HCT116 (cell line): ENCODE measurements around the gene METTL15. TPM values are rescaled to one million over a fixed set of nuclear protein-coding genes. Genes with fewer than 3 reads are reported as not detected.

Experiments used
- ATAC-seq: fragments of 200-7000 bp; cut with Tn5 transposase; 2 replicates; pipeline ENCODE4 v1.9.1; 2020; ENCODE audit warnings: mild to moderate bottlenecking, moderate library complexity
- BruUV-seq: library from RNA; stranded (reverse); fragments of 400-500 nt; replicated peaks from 2 replicates; lab custom pipeline; 2021; lab: Mats Ljungman, UMichigan
- CTCF ChIA-PET: fragments of 300-600 bp; sonication (Branson Sonifier 250); formaldehyde crosslinking; loops from one replicate; lab custom pipeline; 2021; ENCODE audit warnings: antibody characterized with exemption; lab: Charles Lee
- POLR2A ChIA-PET: fragments of 300-600, 350-600 bp; sonication (Branson Sonifier 250); formaldehyde crosslinking; loops from one replicate; lab custom pipeline; 2021; ENCODE audit warnings: antibody characterized with exemption; lab: Charles Lee
- RAD21 ChIA-PET, 2 experiments: fragments of 300-600 bp; sonication (Branson Sonifier 250); formaldehyde crosslinking; loops; one replicate each; lab custom pipeline; 2023; ENCODE audit warnings: low total read pairs in 2 of 2; ENCODE audit not compliant: uncharacterized antibody in 2 of 2, unreplicated experiment in 2 of 2, low non-redundant PET in 1 of 2; lab: Charles Lee
- DNase-seq: peaks from one replicate; pipeline ENCODE4 v3.0.0-alpha.2; 2010; ENCODE audit warnings: low read depth, low spot score
- H2AFZ ChIP-seq: fragments of 200-600 bp; shearing (Covaris generic), sonication (generic); 2 replicates; pipeline ENCODE4 v1.6.1; 2017; ENCODE audit warnings: low read depth, mixed run types, mixed read lengths, antibody characterized with exemption, low read length; ENCODE audit not compliant: poor library complexity, severe bottlenecking
- H3K27ac ChIP-seq: 2 replicates; pipeline ENCODE4 v1.5.1; 2012; ENCODE audit warnings: low read depth, low read length
- H3K27me3 ChIP-seq: fragments of 200-600 bp; sonication (generic); 2 replicates; pipeline ENCODE4 v1.6.1; 2016; ENCODE audit warnings: mixed run types, low read length, mixed read lengths; ENCODE audit not compliant: insufficient read depth
- H3K36me3 ChIP-seq, 2 experiments: fragments of 200-500 bp in 1 of 2; fragments of 200-600 bp in 1 of 2; sonication (Bioruptor generic) in 1 of 2; sonication (generic) in 1 of 2; 2 replicates each; pipeline versions ENCODE4 v1.5.1 to v1.6.1; 2014 to 2016; ENCODE audit warnings: low read length in 2 of 2, inconsistent platforms in 1 of 2, mixed read lengths in 1 of 2, mixed run types in 1 of 2; ENCODE audit not compliant: insufficient read depth in 2 of 2, control insufficient read depth in 1 of 2
- H3K4me1 ChIP-seq, 2 experiments: fragments of 200-600 bp in 1 of 2; sonication (generic) in 1 of 2; 2 replicates each; pipeline versions ENCODE4 v1.5.1 to v1.6.1; 2012 to 2017; ENCODE audit warnings: low read length in 2 of 2, inconsistent platforms in 1 of 2, mild to moderate bottlenecking in 1 of 2, mixed read lengths in 1 of 2, mixed run types in 1 of 2, moderate library complexity in 1 of 2; ENCODE audit not compliant: insufficient read depth in 2 of 2, control insufficient read depth in 1 of 2
- H3K4me2 ChIP-seq: fragments of 200-600 bp; sonication (generic); 2 replicates; pipeline ENCODE4 v1.6.1; 2017; ENCODE audit warnings: mixed run types, low read length, mixed read lengths
- H3K4me3 ChIP-seq, 2 experiments: fragments of 200-600 bp in 1 of 2; sonication (generic) in 1 of 2; replicated peaks in 1 of 2; 2 replicates each; pipeline ENCODE4 v1.5.1; 2011 to 2016; ENCODE audit warnings: low read length in 2 of 2, control low read depth in 1 of 2, low read depth in 1 of 2, mild to moderate bottlenecking in 1 of 2, mixed read lengths in 1 of 2, mixed run types in 1 of 2
- H3K79me2 ChIP-seq: fragments of 200-600 bp; sonication (generic); 2 replicates; pipeline ENCODE4 v1.6.1; 2017; ENCODE audit warnings: mild to moderate bottlenecking, mixed run types, low read length, moderate library complexity, mixed read lengths; ENCODE audit not compliant: insufficient read depth
- H3K9ac ChIP-seq: fragments of 200-600 bp; sonication (generic); 2 replicates; pipeline ENCODE4 v1.6.1; 2016; ENCODE audit warnings: low read length, mixed read lengths
- H3K9me2 ChIP-seq: fragments of 200-600 bp; sonication (generic), shearing (Covaris generic); 2 replicates; pipeline ENCODE4 v1.6.1; 2017; ENCODE audit warnings: mixed run types, mild to moderate bottlenecking, moderate library complexity; ENCODE audit not compliant: insufficient read depth
- H3K9me3 ChIP-seq, 2 experiments: fragments of 200-500 bp in 1 of 2; fragments of 200-600 bp in 1 of 2; sonication (Bioruptor generic) in 1 of 2; sonication (generic) in 1 of 2; 2 replicates each; pipeline ENCODE4 v1.6.1; 2014 to 2017; ENCODE audit warnings: low read length in 2 of 2, mixed read lengths in 2 of 2, inconsistent platforms in 1 of 2, low read depth in 1 of 2, mild to moderate bottlenecking in 1 of 2, mixed run types in 1 of 2, moderate library complexity in 1 of 2; ENCODE audit not compliant: control insufficient read depth in 1 of 2, insufficient read depth in 1 of 2
- H4K20me1 ChIP-seq: fragments of 200-600 bp; sonication (generic), shearing (Covaris generic); 2 replicates; pipeline ENCODE4 v1.6.1; 2017; ENCODE audit warnings: mixed run types, mild to moderate bottlenecking, moderate library complexity; ENCODE audit not compliant: insufficient read depth
- EGR1 ChIP-seq: IDR thresholded peaks from 2 replicates; pipeline ENCODE4 v1.6.1; 2012; ENCODE audit warnings: low read depth
- EZH2 ChIP-seq: fragments of 200-600 bp; sonication (generic); IDR thresholded peaks from 2 replicates; pipeline ENCODE4 v1.6.1; 2017; ENCODE audit warnings: antibody characterized with exemption, mixed run types
- FOSL1 ChIP-seq: IDR thresholded peaks from 2 replicates; pipeline ENCODE4 v1.6.1; 2012; ENCODE audit warnings: low read depth
- POLR2AphosphoS5 ChIP-seq: IDR thresholded peaks from 2 replicates; pipeline ENCODE4 v1.6.1; 2011; ENCODE audit warnings: mild to moderate bottlenecking, low read depth, low read length, moderate library complexity
- SRF ChIP-seq: IDR thresholded peaks from 2 replicates; pipeline ENCODE4 v1.6.1; 2012; ENCODE audit warnings: low read depth
- TCF7L2 ChIP-seq: IDR thresholded peaks from 2 replicates; pipeline ENCODE4 v1.7.0; 2011; ENCODE audit warnings: borderline replicate concordance, inconsistent platforms; ENCODE audit not compliant: insufficient read depth, insufficient read length; ENCODE audit errors: extremely low read depth
- YY1 ChIP-seq: IDR thresholded peaks from 2 replicates; pipeline ENCODE4 v1.6.1; 2011; ENCODE audit warnings: low read length, low read depth, moderate library complexity, mild to moderate bottlenecking; ENCODE audit not compliant: insufficient replicate concordance; ENCODE audit errors: extremely low read depth
- intact Hi-C: fragments of 100-400 bp; cut with micrococcal nuclease; formaldehyde crosslinking; loops from 2 replicates; pipeline ENCODE4 v1.10.0; 2022
- total RNA-seq: library from RNA; stranded (reverse); gene quantifications from one replicate; pipeline ENCODE4 v1.2.1, GENCODE V29; 2021; ENCODE audit not compliant: unreplicated experiment
- TF ChIP-seq, protein P1 (sequence below): IDR thresholded peaks from 2 replicates; pipeline ENCODE4 v1.6.1; 2012; ENCODE audit warnings: low read depth
- TF ChIP-seq, protein P2 (sequence below), 3 experiments: fragments of 200-600 bp in 1 of 3; sonication (generic) in 1 of 3; IDR thresholded peaks in 2 of 3; conservative IDR thresholded peaks in 1 of 3; 2 replicates each; pipeline ENCODE4 v1.5.1; 2012 to 2017; ENCODE audit warnings: low read depth in 2 of 3, low read length in 2 of 3, antibody characterized with exemption in 1 of 3, borderline replicate concordance in 1 of 3, control low read depth in 1 of 3, mild to moderate bottlenecking in 1 of 3, mixed read lengths in 1 of 3, mixed run types in 1 of 3, moderate library complexity in 1 of 3; ENCODE audit not compliant: insufficient read depth in 1 of 3
- TF ChIP-seq, protein P3 (sequence below): IDR thresholded peaks from 2 replicates; pipeline ENCODE4 v1.6.1; 2012
- TF ChIP-seq, protein P4 (sequence below): IDR thresholded peaks from 2 replicates; pipeline ENCODE4 v1.6.1; 2011; ENCODE audit warnings: mild to moderate bottlenecking, low read length, moderate library complexity; ENCODE audit not compliant: insufficient replicate concordance; ENCODE audit errors: extremely low read depth

METTL15 gene
- total RNA-seq, 1 experiment from 2014 or later, result 25.3 TPM

DNA sequence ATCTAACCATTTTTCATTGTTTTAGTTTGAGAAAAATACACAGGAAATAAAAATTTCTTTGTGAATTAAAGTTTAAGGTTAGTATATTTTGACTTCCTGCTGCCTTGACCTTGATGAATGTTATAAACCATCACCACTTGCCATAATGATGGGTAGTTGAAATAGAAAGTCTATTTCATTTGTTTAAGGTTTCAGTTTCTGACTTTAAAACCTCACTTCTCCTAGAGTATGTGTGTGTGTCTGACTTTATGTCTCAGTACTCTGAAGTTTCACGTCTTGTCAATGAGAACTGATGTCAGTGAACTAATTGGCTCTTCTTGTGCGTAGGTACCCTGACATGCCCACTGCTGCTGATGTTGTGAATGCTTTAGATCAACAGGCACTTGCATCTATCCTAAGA lies 188.2 kb downstream of the METTL15 start (continued):
- TF ChIP-seq, protein P1, sequence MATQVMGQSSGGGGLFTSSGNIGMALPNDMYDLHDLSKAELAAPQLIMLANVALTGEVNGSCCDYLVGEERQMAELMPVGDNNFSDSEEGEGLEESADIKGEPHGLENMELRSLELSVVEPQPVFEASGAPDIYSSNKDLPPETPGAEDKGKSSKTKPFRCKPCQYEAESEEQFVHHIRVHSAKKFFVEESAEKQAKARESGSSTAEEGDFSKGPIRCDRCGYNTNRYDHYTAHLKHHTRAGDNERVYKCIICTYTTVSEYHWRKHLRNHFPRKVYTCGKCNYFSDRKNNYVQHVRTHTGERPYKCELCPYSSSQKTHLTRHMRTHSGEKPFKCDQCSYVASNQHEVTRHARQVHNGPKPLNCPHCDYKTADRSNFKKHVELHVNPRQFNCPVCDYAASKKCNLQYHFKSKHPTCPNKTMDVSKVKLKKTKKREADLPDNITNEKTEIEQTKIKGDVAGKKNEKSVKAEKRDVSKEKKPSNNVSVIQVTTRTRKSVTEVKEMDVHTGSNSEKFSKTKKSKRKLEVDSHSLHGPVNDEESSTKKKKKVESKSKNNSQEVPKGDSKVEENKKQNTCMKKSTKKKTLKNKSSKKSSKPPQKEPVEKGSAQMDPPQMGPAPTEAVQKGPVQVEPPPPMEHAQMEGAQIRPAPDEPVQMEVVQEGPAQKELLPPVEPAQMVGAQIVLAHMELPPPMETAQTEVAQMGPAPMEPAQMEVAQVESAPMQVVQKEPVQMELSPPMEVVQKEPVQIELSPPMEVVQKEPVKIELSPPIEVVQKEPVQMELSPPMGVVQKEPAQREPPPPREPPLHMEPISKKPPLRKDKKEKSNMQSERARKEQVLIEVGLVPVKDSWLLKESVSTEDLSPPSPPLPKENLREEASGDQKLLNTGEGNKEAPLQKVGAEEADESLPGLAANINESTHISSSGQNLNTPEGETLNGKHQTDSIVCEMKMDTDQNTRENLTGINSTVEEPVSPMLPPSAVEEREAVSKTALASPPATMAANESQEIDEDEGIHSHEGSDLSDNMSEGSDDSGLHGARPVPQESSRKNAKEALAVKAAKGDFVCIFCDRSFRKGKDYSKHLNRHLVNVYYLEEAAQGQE, result no peak
- TF ChIP-seq POLR2AphosphoS5 (no peak), FOSL1 (no peak), YY1 (no peak), SRF (no peak)
- TF ChIP-seq, protein P2, sequence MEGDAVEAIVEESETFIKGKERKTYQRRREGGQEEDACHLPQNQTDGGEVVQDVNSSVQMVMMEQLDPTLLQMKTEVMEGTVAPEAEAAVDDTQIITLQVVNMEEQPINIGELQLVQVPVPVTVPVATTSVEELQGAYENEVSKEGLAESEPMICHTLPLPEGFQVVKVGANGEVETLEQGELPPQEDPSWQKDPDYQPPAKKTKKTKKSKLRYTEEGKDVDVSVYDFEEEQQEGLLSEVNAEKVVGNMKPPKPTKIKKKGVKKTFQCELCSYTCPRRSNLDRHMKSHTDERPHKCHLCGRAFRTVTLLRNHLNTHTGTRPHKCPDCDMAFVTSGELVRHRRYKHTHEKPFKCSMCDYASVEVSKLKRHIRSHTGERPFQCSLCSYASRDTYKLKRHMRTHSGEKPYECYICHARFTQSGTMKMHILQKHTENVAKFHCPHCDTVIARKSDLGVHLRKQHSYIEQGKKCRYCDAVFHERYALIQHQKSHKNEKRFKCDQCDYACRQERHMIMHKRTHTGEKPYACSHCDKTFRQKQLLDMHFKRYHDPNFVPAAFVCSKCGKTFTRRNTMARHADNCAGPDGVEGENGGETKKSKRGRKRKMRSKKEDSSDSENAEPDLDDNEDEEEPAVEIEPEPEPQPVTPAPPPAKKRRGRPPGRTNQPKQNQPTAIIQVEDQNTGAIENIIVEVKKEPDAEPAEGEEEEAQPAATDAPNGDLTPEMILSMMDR (IDR thresholded peaks at IDR 0.05 in 2 of 3, conservative IDR thresholded peaks at IDR 0.05 in 1 of 3; ENCODE audit: borderline replicate concordance in 1 of 3, insufficient read depth in 1 of 3, low read depth in 2 of 3, low read length in 2 of 3), result no peak
- TF ChIP-seq, protein P3, sequence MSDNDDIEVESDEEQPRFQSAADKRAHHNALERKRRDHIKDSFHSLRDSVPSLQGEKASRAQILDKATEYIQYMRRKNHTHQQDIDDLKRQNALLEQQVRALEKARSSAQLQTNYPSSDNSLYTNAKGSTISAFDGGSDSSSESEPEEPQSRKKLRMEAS, result no peak

DNA sequence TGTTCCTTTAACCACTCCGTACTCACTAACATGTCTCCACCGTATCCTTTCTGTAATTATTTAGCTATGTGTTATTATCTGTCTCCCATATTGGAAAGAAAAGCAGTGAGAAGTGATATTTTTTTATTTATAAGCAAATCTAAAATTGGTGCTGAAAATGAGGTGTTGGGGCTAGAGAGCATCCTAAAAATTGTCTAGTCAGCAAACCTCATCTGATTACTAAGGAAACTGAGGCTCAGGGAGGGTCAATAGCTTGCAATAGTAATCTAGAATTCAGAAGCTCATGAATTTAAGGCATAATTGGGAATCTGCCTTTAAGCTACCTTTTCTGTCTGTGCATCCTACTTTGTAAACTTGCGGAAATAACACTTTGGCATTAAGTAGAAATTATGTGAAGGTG lies 190.0 kb downstream of the METTL15 start:
- no peaks in the 10 kb centered on the region for H3K9me2 ChIP-seq
- intact Hi-C loops, result no loop called here
- no peak overlapping the region for H3K4me3 ChIP-seq
- ChIA-PET RAD21 (no interaction called here), POLR2A (no interaction called here), CTCF (no interaction called here)
- no peaks in the 10 kb centered on the region for H3K79me2 ChIP-seq
- ATAC-seq, result no peak
- no peak for DNase-seq
- no peaks in the 10 kb centered on the region for H3K9me3 ChIP-seq
- H3K9ac ChIP-seq, result no peak overlapping the region
- no peaks in the 10 kb centered on the region for H3K27me3 ChIP-seq
- no peak overlapping the region for H3K27ac ChIP-seq
- H3K4me1 ChIP-seq, result no peaks in the 10 kb centered on the region
- no peak overlapping the region for H3K4me2 ChIP-seq
- H3K36me3 ChIP-seq, result peaks cover 4 to 5% of the 10 kb centered on the region in 2 experiments; a peak in 1 of 4 replicates
- BruUV-seq, result no TSS peak
- no peak overlapping the region for H2AFZ ChIP-seq
- no peaks in the 10 kb centered on the region for H4K20me1 ChIP-seq
- TF ChIP-seq EZH2, result no peak
- no peak for TF ChIP-seq TCF7L2
- TF ChIP-seq, protein P4, sequence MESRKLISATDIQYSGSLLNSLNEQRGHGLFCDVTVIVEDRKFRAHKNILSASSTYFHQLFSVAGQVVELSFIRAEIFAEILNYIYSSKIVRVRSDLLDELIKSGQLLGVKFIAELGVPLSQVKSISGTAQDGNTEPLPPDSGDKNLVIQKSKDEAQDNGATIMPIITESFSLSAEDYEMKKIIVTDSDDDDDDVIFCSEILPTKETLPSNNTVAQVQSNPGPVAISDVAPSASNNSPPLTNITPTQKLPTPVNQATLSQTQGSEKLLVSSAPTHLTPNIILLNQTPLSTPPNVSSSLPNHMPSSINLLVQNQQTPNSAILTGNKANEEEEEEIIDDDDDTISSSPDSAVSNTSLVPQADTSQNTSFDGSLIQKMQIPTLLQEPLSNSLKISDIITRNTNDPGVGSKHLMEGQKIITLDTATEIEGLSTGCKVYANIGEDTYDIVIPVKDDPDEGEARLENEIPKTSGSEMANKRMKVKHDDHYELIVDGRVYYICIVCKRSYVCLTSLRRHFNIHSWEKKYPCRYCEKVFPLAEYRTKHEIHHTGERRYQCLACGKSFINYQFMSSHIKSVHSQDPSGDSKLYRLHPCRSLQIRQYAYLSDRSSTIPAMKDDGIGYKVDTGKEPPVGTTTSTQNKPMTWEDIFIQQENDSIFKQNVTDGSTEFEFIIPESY, result no peak
- TF ChIP-seq EGR1, result no peak
- TF ChIP-seq SRF, result no peak
- TF ChIP-seq, protein P1, result no peak
- TF ChIP-seq, protein P3, result no peak
